H1 (cell line): Measurements from ENCODE around the gene ABCA13. TPM values are rescaled to one million over a fixed set of nuclear protein-coding genes. Genes with fewer than 3 reads are reported as not detected.

ENCODE experiments used
- polyA plus RNA-seq, 7 experiments: library from polyadenylated mRNA; depleted of rRNA in 3 of 7; stranded (reverse) in 5 of 7; unstranded in 2 of 7; fragments of >200 nt in 5 of 7; fragments of 200-250 nt in 2 of 7; gene quantifications; 1 replicate in 5 of 7; 2 replicates in 1 of 7; 4 replicates in 1 of 7; pipeline versions ENCODE4 v1.2.1 to v1.2.3, GENCODE V29; 2011 to 2013; ENCODE audit warnings: missing spikeins in 2 of 7, mixed read lengths in 2 of 7
- total RNA-seq: library from RNA; stranded (reverse); fragmentation: NEBNext Ultra II Directional; extraction: Animal tissue kit (Norgen Biotek cat#: 25700); gene quantifications from 2 replicates; pipeline ENCODE4 v1.2.1, GENCODE V29; 2021
- TF ChIP-seq, protein P1 (sequence below): IDR thresholded peaks from 2 replicates; pipeline ENCODE4 v1.6.1; 2012; ENCODE audit warnings: low read length, inconsistent platforms

ABCA13 gene
- total and polyA plus RNA-seq, 2 of the 8 experiments (the other 6 are each of a cell fraction or from before 2014, with no cell fraction given), result 0.07 to 0.09 TPM

DNA sequence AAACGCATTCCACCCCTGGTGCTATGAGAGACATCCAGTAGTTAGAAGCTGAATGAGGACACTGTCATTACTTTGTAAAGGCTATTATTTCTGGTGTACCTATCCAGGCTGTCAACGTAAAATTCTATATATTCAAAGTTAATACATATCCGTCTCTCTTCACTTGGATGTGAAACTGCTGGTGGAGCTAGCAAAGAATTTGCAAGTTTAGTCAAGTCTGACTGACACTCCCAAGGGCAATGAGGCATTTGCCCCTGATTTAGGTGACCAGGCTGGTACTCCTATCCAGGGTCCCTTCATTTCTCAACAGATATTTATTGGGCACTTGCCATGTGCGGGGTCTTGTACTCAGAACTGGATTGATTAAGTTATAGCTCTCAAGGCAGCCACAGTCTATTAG, 493.0 kb downstream of the ABCA13 start (continued):
- TF ChIP-seq, protein P1, sequence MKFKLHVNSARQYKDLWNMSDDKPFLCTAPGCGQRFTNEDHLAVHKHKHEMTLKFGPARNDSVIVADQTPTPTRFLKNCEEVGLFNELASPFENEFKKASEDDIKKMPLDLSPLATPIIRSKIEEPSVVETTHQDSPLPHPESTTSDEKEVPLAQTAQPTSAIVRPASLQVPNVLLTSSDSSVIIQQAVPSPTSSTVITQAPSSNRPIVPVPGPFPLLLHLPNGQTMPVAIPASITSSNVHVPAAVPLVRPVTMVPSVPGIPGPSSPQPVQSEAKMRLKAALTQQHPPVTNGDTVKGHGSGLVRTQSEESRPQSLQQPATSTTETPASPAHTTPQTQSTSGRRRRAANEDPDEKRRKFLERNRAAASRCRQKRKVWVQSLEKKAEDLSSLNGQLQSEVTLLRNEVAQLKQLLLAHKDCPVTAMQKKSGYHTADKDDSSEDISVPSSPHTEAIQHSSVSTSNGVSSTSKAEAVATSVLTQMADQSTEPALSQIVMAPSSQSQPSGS, result no peak
